DMS 273 (cell line): ENCODE results near the gene ADGRD1.
A peak's percentile ranks its signal among the peaks of the same experiment; 100 is the strongest.
"Not testable (repeated sequence)": the region's sequence is repeated elsewhere in the genome, so short reads cannot be mapped to it uniquely, and the experiment has no call there.

Experiments used
- DNase-seq: peaks from one replicate; lab custom pipeline; 2025; ENCODE audit not compliant: unreplicated experiment; lab: John Stamatoyannopoulos, UW

The ADGRD1 gene

DNA sequence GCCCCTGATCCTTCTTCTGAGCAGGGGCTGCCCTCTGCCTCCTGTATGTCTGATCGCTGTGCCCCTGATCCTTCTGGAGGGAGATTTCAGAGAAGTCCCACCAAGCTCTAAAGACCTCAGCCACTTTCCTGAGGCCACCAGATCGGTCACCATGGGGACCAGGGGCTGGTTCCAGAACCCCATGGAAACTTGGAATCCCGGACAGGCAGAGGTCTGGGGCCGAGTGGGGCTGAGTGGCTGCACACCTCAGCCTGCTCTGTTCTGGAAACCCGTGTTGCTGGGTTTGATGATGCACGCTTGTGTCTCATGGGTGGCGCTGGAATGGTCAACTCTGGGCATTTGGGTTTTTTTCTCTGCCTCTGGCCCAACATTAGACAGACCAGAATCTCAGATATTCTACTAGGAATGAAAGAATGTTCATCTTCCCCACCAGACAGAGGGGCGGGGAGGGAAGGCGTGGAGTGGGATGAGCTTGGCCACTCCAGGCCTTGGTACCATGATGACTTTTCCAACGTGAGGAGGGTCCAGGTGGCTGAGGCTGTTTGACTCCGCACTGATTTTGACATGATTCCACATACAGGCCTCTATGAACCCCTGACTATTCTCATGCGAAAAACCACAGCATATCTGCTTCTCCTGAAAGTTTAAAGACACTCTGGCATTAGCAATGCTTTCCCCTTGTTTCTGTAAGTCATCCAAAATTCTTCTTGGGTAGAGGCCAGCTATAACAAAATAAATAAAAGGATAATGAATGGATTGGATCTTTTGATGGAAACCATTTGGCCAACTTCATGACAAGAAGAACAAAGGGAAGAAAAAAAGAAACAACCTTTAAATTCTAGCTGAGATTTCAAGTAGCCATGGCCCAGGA, 114.5 kb downstream of the ADGRD1 start:
- DNase-seq, result no peak

- DNase-seq, result peak; percentile 2
These were observed 115.4 kb downstream of the ADGRD1 start for GRCh38 chr12:131068926-131069720.

GRCh38 chr12:131070136-131070535, 116.4 kb downstream of the ADGRD1 start:
- DNase-seq, result not testable (repeated sequence)

DNA sequence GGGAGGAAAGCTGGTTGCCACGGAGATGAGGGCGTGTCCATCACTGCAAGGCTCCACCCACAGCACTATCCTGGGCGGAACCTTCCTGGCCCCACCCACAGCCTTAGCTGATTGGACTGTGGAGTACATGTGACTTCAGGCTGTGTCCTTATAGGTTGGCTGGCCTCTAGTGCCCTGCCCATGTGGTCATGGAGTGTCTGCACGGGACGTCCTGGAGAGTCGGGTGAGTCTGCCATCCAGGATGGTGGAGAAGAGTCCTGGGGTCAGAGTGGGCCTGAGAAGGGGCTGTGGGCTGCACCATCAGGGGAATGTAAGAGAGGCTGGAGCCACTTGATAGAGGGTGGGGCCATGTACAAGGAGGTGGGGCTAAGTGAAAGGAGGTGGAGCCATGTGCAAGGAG, 117.0 kb downstream of the ADGRD1 start:
- DNase-seq, result not testable (repeated sequence)

DNA sequence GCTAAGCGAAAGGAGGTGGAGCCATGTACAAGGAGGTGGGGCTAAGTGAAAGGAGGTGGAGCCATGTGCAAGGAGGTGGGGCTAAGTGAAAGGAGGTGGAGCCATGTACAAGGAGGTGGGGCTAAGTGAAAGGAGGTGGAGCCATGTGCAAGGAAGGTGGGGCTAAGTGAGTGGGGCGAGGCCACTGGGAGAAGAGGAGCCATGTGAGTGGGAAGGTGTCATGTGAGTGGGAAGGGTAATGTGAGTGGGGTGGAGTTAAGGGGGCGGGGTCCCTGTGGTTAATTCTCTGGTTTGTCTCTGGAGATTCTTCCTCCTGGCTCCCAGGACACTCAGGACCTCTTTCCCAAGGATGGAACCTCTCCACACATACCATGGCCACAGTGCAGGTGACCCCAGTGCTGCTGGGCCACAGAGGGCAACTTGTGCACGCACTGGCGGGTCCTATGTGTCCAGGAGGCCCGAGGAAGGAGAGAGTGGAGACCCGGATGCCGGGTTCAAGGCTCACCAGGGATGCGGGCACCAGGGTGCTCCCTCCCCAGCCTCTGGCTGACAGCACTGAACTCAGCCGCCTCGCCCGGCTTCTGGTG, 117.6 kb downstream of the ADGRD1 start:
- DNase-seq, result not testable (repeated sequence)

- DNase-seq, result not testable (repeated sequence)
These were observed 118.2 kb downstream of the ADGRD1 start for GRCh38 chr12:131071950-131072349.

DNA sequence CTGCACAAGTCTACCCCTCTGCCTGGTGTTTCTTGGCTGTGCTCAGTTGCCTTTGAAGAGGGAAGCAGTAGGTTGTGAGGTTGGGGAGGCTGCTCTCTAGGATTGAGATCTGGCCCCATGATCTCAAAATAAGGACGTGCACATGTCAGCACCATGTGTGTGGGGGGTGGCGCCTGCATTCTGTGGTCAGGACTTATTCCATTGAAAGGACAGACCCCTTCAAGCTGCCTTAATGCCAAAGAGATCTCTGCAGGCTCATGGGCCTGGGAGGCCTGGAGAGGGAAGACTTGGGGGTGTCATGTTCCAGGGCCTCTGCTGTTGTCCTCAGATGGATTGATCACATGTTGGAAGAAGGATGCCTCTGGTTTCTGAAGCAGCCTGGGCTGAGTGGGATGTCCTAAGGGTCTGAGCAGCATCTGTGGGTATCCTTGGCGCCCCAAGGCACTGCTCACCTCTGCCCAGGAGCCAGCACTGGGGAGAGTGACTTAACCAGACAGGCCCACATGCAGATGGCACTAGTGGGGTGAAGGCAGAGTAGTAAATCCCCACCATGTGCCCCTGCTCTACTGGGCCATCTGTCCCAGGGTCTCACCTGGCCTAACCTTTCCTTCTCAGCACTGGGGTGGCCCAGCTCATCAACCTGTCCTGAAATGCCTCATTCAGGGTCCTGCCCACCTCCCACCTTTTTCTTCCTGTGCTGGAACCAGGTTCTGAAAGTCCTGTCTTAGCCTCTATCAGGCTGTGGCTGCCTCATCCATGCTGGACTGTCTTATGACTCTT, 118.9 kb downstream of the ADGRD1 start:
- no peak for DNase-seq

DNA sequence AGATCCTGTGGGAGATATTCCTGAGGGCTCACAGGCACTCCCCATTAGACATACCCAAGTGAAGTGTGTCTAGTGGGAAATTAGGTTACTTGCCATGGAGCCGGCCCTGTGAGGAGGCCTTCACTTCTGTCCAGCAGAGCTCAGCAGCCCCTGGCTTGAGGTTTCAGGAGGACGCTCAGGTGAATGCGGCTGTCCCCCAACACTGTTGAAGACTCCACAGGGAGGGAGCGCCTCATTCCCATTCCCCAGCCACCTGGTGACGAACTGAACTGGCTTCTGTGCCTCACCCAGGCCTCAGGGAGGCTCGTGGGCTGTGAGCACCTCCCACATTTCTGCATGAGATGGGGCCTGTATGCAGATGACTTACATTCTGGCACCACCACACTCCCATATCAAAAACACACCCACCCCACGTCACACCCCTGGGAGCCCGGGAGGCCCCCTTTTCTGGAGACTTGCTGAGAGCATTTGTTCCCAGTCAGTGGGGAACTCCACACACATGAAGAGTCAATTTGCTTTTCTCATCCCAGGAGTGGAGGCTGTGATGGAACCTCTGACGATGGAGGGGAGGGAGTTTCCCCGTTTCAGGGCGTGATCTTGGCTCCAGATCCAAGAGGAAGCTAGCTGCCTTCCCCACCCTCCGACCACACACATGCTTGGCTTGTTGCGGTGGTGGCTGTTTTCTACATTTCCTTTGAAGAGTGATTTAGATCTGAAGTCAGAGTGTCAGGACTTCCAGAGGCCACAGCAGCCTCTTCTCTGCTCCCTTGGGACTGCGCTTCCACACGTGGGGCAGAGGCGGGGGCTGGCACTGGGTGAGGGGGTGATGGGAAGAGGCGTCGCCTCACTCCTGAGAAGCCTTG, 120.7 kb downstream of the ADGRD1 start:
- no peak for DNase-seq

GRCh38 chr12:131075194-131075593, 121.5 kb downstream of the ADGRD1 start:
- no peak for DNase-seq

GRCh38 chr12:131075611-131076010, 121.9 kb downstream of the ADGRD1 start:
- DNase-seq, result no peak

GRCh38 chr12:131076296-131076695, 122.6 kb downstream of the ADGRD1 start:
- no peak for DNase-seq

DNA sequence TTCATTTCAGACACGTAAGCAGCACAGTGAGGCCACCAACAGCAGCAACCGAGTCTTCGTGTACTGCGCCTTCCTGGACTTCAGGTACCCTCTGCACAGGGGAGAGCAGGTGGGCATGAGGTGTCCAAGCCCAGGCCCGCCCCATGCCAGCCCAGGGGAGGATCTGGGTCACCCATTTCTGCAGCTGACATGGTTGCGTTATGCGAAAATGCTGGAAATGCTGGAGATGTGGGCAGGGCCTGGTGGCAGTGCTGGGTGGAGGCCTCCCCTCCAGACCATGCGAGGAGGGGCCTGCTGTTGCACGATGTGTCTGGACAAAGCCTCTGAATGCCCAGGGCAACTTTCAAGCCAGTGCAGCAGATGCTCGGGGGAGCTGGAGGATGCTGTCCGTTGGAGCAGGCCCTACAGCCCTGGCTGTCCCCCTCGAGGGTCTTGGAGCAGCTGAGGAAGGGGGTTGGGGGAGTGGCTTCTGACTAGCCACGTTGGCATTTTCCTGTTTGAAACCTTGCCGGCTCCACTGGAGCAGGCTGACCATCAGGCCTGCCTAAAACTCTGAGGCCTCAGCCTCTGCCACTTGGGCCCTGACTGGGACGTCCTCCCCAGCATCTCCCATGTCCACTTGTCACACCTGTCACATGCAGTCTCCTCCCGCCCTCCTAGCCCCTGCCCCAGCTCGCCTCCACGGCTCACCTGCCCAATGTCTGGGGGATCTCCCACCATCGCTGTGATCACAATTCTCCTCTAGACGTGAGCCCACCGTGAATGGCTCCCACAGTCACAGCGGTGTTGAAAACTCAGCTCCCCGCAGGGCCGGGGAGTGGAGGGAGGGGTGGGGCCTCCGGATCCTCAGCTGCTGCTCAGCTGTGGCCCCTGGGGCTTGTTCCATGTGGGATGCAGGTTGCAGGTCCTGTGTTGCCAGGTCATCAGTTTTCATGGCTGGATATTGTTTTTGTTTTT, 123.4 kb downstream of the ADGRD1 start:
- DNase-seq, result no peak

- no peak for DNase-seq
These were observed 124.3 kb downstream of the ADGRD1 start for GRCh38 chr12:131077931-131078391.

DNA sequence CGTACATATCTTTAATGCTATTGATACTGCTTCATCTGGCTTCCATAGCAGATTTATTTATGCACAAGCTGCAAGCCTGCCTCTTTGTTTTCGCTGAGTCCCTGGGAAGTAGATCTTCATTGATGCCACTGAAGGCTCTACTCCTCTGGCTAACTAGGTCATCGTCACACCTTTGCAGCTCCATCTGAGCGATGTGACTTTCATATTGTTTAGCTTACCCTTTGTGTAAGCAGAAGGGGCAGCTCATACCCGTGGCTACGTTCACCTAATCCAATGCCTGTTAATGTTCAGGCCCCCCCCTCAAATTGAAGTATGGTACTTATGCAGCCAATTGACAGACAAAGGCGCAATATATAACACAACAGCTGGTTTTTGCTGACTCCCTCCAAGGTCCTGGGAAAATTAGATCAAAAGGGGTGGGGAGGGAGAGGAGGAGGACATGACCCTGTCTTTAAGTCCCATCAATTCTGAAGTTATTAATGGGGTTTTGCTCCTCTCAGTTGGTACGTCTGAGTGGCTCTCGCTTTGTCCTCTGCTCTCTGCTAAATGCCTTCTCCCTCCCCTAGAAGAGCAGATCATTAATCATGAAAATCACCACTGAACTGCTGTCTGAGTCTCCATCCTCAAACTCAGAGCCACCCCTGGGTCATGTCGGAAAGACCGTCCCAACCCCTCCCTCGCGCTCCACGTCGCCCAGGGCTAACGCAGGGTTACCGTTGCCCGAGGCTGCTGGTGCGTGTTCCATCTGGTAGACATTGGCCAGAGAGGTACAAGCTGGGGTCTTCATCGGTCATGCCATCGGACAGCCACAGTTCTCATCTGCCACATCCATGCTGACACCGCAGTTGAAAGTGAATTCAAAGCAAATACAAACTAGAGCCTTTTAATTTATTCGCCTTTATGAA, 128.8 kb downstream of the ADGRD1 start:
- no peak for DNase-seq

DNA sequence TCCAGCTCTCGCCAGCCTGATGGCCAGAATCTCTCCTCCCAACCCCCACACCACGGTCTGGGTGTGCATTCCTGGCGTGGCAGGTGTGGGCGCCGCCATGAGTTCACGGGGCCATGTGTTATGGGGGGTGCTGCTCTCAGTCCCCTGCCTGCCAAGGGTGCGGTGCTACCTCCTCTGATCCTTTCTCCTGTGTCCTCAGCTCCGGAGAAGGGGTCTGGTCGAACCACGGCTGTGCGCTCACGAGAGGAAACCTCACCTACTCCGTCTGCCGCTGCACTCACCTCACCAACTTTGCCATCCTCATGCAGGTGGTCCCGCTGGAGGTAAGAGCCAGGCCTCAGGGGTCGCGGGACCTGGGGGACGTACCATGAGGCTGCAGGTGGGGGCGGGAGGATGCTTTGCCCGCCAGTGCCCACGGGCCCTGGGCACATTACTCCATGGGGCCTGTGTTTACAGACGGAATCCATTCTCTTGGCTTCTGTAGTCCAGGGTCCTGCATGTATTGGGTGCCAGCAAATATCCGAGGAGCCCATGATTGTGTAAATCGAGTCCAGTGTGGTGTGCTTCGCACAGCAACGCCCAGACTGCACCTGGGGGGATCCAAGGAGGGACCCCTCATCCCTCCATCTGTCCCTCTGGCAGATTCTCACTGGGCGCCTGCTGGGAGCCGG, 130.8 kb downstream of the ADGRD1 start:
- no peak for DNase-seq

GRCh38 chr12:131085125-131085815, 131.6 kb downstream of the ADGRD1 start:
- DNase-seq, result no peak
